HCT116 (cell line): ENCODE measurements around the gene SPRY4. TPM values are rescaled to one million over a fixed set of nuclear protein-coding genes. Genes with fewer than 3 reads are reported as not detected.

Experiments
- ATAC-seq: fragments of 200-7000 bp; cut with Tn5 transposase; 2 replicates; pipeline ENCODE4 v1.9.1; 2020; ENCODE audit warnings: mild to moderate bottlenecking, moderate library complexity
- BruUV-seq: library from RNA; stranded (reverse); fragments of 400-500 nt; replicated peaks from 2 replicates; lab custom pipeline; 2021; lab: Mats Ljungman, UMichigan
- CTCF ChIA-PET: fragments of 300-600 bp; sonication (Branson Sonifier 250); formaldehyde crosslinking; loops from one replicate; lab custom pipeline; 2021; ENCODE audit warnings: antibody characterized with exemption; lab: Charles Lee
- POLR2A ChIA-PET: fragments of 300-600, 350-600 bp; sonication (Branson Sonifier 250); formaldehyde crosslinking; loops from one replicate; lab custom pipeline; 2021; ENCODE audit warnings: antibody characterized with exemption; lab: Charles Lee
- RAD21 ChIA-PET, 2 experiments: fragments of 300-600 bp; sonication (Branson Sonifier 250); formaldehyde crosslinking; loops; one replicate each; lab custom pipeline; 2023; ENCODE audit warnings: low total read pairs in 2 of 2; ENCODE audit not compliant: uncharacterized antibody in 2 of 2, unreplicated experiment in 2 of 2, low non-redundant PET in 1 of 2; lab: Charles Lee
- DNase-seq: peaks from one replicate; pipeline ENCODE4 v3.0.0-alpha.2; 2010; ENCODE audit warnings: low read depth, low spot score
- H2AFZ ChIP-seq: fragments of 200-600 bp; shearing (Covaris generic), sonication (generic); 2 replicates; pipeline ENCODE4 v1.6.1; 2017; ENCODE audit warnings: low read depth, mixed run types, mixed read lengths, antibody characterized with exemption, low read length; ENCODE audit not compliant: poor library complexity, severe bottlenecking
- H3K27ac ChIP-seq: 2 replicates; pipeline ENCODE4 v1.5.1; 2012; ENCODE audit warnings: low read depth, low read length
- H3K27me3 ChIP-seq: fragments of 200-600 bp; sonication (generic); 2 replicates; pipeline ENCODE4 v1.6.1; 2016; ENCODE audit warnings: mixed run types, low read length, mixed read lengths; ENCODE audit not compliant: insufficient read depth
- H3K36me3 ChIP-seq, 2 experiments: fragments of 200-500 bp in 1 of 2; fragments of 200-600 bp in 1 of 2; sonication (Bioruptor generic) in 1 of 2; sonication (generic) in 1 of 2; 2 replicates each; pipeline versions ENCODE4 v1.5.1 to v1.6.1; 2014 to 2016; ENCODE audit warnings: low read length in 2 of 2, inconsistent platforms in 1 of 2, mixed read lengths in 1 of 2, mixed run types in 1 of 2; ENCODE audit not compliant: insufficient read depth in 2 of 2, control insufficient read depth in 1 of 2
- H3K4me1 ChIP-seq, 2 experiments: fragments of 200-600 bp in 1 of 2; sonication (generic) in 1 of 2; 2 replicates each; pipeline versions ENCODE4 v1.5.1 to v1.6.1; 2012 to 2017; ENCODE audit warnings: low read length in 2 of 2, inconsistent platforms in 1 of 2, mild to moderate bottlenecking in 1 of 2, mixed read lengths in 1 of 2, mixed run types in 1 of 2, moderate library complexity in 1 of 2; ENCODE audit not compliant: insufficient read depth in 2 of 2, control insufficient read depth in 1 of 2
- H3K4me2 ChIP-seq: fragments of 200-600 bp; sonication (generic); 2 replicates; pipeline ENCODE4 v1.6.1; 2017; ENCODE audit warnings: mixed run types, low read length, mixed read lengths
- H3K4me3 ChIP-seq, 2 experiments: fragments of 200-600 bp in 1 of 2; sonication (generic) in 1 of 2; replicated peaks in 1 of 2; 2 replicates each; pipeline ENCODE4 v1.5.1; 2011 to 2016; ENCODE audit warnings: low read length in 2 of 2, control low read depth in 1 of 2, low read depth in 1 of 2, mild to moderate bottlenecking in 1 of 2, mixed read lengths in 1 of 2, mixed run types in 1 of 2
- H3K79me2 ChIP-seq: fragments of 200-600 bp; sonication (generic); 2 replicates; pipeline ENCODE4 v1.6.1; 2017; ENCODE audit warnings: mild to moderate bottlenecking, mixed run types, low read length, moderate library complexity, mixed read lengths; ENCODE audit not compliant: insufficient read depth
- H3K9ac ChIP-seq: fragments of 200-600 bp; sonication (generic); 2 replicates; pipeline ENCODE4 v1.6.1; 2016; ENCODE audit warnings: low read length, mixed read lengths
- H3K9me2 ChIP-seq: fragments of 200-600 bp; sonication (generic), shearing (Covaris generic); 2 replicates; pipeline ENCODE4 v1.6.1; 2017; ENCODE audit warnings: mixed run types, mild to moderate bottlenecking, moderate library complexity; ENCODE audit not compliant: insufficient read depth
- H3K9me3 ChIP-seq, 2 experiments: fragments of 200-500 bp in 1 of 2; fragments of 200-600 bp in 1 of 2; sonication (Bioruptor generic) in 1 of 2; sonication (generic) in 1 of 2; 2 replicates each; pipeline ENCODE4 v1.6.1; 2014 to 2017; ENCODE audit warnings: low read length in 2 of 2, mixed read lengths in 2 of 2, inconsistent platforms in 1 of 2, low read depth in 1 of 2, mild to moderate bottlenecking in 1 of 2, mixed run types in 1 of 2, moderate library complexity in 1 of 2; ENCODE audit not compliant: control insufficient read depth in 1 of 2, insufficient read depth in 1 of 2
- H4K20me1 ChIP-seq: fragments of 200-600 bp; sonication (generic), shearing (Covaris generic); 2 replicates; pipeline ENCODE4 v1.6.1; 2017; ENCODE audit warnings: mixed run types, mild to moderate bottlenecking, moderate library complexity; ENCODE audit not compliant: insufficient read depth
- EGR1 ChIP-seq: IDR thresholded peaks from 2 replicates; pipeline ENCODE4 v1.6.1; 2012; ENCODE audit warnings: low read depth
- ELF1 ChIP-seq: IDR thresholded peaks from 2 replicates; pipeline ENCODE4 v1.6.1; 2012; ENCODE audit warnings: low read depth, borderline replicate concordance
- EZH2 ChIP-seq: fragments of 200-600 bp; sonication (generic); IDR thresholded peaks from 2 replicates; pipeline ENCODE4 v1.6.1; 2017; ENCODE audit warnings: antibody characterized with exemption, mixed run types
- EZH2phosphoT487 ChIP-seq: fragments of 200-600 bp; IDR thresholded peaks from 2 replicates; pipeline ENCODE4 v1.6.1; 2018; ENCODE audit warnings: antibody characterized with exemption, borderline replicate concordance
- FOSL1 ChIP-seq: IDR thresholded peaks from 2 replicates; pipeline ENCODE4 v1.6.1; 2012; ENCODE audit warnings: low read depth
- POLR2AphosphoS5 ChIP-seq: IDR thresholded peaks from 2 replicates; pipeline ENCODE4 v1.6.1; 2011; ENCODE audit warnings: mild to moderate bottlenecking, low read depth, low read length, moderate library complexity
- REST ChIP-seq: IDR thresholded peaks from 2 replicates; pipeline ENCODE4 v1.6.1; 2012; ENCODE audit warnings: low read depth
- SIN3A ChIP-seq: IDR thresholded peaks from 2 replicates; pipeline ENCODE4 v1.6.1; 2012; ENCODE audit warnings: low read depth
- SP1 ChIP-seq: IDR thresholded peaks from 2 replicates; pipeline ENCODE4 v1.6.1; 2012; ENCODE audit warnings: low read depth
- TCF7L2 ChIP-seq: IDR thresholded peaks from 2 replicates; pipeline ENCODE4 v1.7.0; 2011; ENCODE audit warnings: borderline replicate concordance, inconsistent platforms; ENCODE audit not compliant: insufficient read depth, insufficient read length; ENCODE audit errors: extremely low read depth
- ZBTB33 ChIP-seq: IDR thresholded peaks from 2 replicates; pipeline ENCODE4 v1.6.1; 2011; ENCODE audit warnings: mild to moderate bottlenecking, low read length, moderate library complexity; ENCODE audit not compliant: insufficient replicate concordance; ENCODE audit errors: extremely low read depth
- intact Hi-C: fragments of 100-400 bp; cut with micrococcal nuclease; formaldehyde crosslinking; loops from 2 replicates; pipeline ENCODE4 v1.10.0; 2022
- total RNA-seq: library from RNA; stranded (reverse); gene quantifications from one replicate; pipeline ENCODE4 v1.2.1, GENCODE V29; 2021; ENCODE audit not compliant: unreplicated experiment
- TF ChIP-seq, protein P1 (sequence below): IDR thresholded peaks from 2 replicates; pipeline ENCODE4 v1.6.1; 2012

Gene SPRY4
- total RNA-seq, 1 experiment from 2014 or later = 112 TPM

GRCh38 chr5:142296914-142297417, 27.9 kb downstream of the SPRY4 start:
- TF ChIP-seq EZH2 = no peak
- no peak for TF ChIP-seq SIN3A
- no peak for TF ChIP-seq POLR2AphosphoS5
- TF ChIP-seq ELF1 = no peak
- CTCF ChIA-PET = no interaction called here
- Histone ChIP-seq H3K4me1 (peaks cover 10 to 23% of the 10 kb centered on the region in 2 experiments), H3K27ac (no peak overlapping the region), H3K4me3 (no peak overlapping the region), H3K27me3 (no peaks in the 10 kb centered on the region), H3K9me3 (no peaks in the 10 kb centered on the region), H2AFZ (no peak overlapping the region), H3K79me2 (peaks cover 42% of the 10 kb centered on the region), H3K9ac (no peak overlapping the region), H4K20me1 (no peaks in the 10 kb centered on the region; the same call in 1 of the 2 replicates), H3K9me2 (no peaks in the 10 kb centered on the region), H3K4me2 (0 out of 2 replicates have a peak overlapping the region, but pooled peaks have one; percentile 18), H3K36me3 (peaks cover 0 to 4% of the 10 kb centered on the region in 2 experiments; a peak in 1 of 4 replicates)
- intact Hi-C loops = no loop called here
- BruUV-seq = no TSS peak
- POLR2A ChIA-PET = no interaction called here
- DNase-seq (no peak), ATAC-seq (no peak)
- RAD21 ChIA-PET = no interaction called here

- H3K4me1 ChIP-seq = peaks cover 10 to 25% of the 10 kb centered on the region in 2 experiments
- peaks cover 0 to 4% of the 10 kb centered on the region in 2 experiments; a peak in 1 of 4 replicates for H3K36me3 ChIP-seq
- peaks cover 41% of the 10 kb centered on the region for H3K79me2 ChIP-seq
- BruUV-seq = no TSS peak
- no peak overlapping the region for H3K4me2 ChIP-seq
- no peak overlapping the region for H3K4me3 ChIP-seq
- intact Hi-C loops = no loop called here
- no peaks in the 10 kb centered on the region for H3K9me3 ChIP-seq
- ChIA-PET RAD21 (no interaction called here), CTCF (interaction anchor here (0.6 kb wide), 2 partner anchors 128 to 149 kb away, joined by 3 to 4 read pairs; no protein-coding TSS in a partner anchor), POLR2A (no interaction called here)
- no peak overlapping the region for H2AFZ ChIP-seq
- no peak overlapping the region for H3K27ac ChIP-seq
- no peaks in the 10 kb centered on the region for H3K9me2 ChIP-seq
- H4K20me1 ChIP-seq = no peaks in the 10 kb centered on the region; the same call in 1 of the 2 replicates
- DNase-seq (no peak), ATAC-seq (no peak)
- no peak overlapping the region for H3K9ac ChIP-seq
- no peaks in the 10 kb centered on the region for H3K27me3 ChIP-seq
- TF ChIP-seq TCF7L2 (no peak), REST (no peak), ZBTB33 (no peak), SP1 (no peak), EGR1 (no peak), EZH2phosphoT487 (no peak), SIN3A (no peak), FOSL1 (no peak)
- TF ChIP-seq, protein P1, sequence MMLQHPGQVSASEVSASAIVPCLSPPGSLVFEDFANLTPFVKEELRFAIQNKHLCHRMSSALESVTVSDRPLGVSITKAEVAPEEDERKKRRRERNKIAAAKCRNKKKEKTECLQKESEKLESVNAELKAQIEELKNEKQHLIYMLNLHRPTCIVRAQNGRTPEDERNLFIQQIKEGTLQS = no peak
Measured at GRCh38 chr5:142295960-142296860, 28.6 kb downstream of the SPRY4 start.
